DMS114 treated with DMSO at 0.1 percent for 48 hours (cell line): ENCODE results near the gene ZNF418.
"Not testable (repeated sequence)": the region's sequence is repeated elsewhere in the genome, so short reads cannot be mapped to it uniquely, and the experiment has no call there.

Experiments used
- DNase-seq: peaks from one replicate; lab custom pipeline; 2025; ENCODE audit not compliant: unreplicated experiment; lab: John Stamatoyannopoulos, UW

The ZNF418 gene

GRCh38 chr19:57890706-57891105, 44.5 kb downstream of the ZNF418 start:
- not testable (repeated sequence) for DNase-seq

DNA sequence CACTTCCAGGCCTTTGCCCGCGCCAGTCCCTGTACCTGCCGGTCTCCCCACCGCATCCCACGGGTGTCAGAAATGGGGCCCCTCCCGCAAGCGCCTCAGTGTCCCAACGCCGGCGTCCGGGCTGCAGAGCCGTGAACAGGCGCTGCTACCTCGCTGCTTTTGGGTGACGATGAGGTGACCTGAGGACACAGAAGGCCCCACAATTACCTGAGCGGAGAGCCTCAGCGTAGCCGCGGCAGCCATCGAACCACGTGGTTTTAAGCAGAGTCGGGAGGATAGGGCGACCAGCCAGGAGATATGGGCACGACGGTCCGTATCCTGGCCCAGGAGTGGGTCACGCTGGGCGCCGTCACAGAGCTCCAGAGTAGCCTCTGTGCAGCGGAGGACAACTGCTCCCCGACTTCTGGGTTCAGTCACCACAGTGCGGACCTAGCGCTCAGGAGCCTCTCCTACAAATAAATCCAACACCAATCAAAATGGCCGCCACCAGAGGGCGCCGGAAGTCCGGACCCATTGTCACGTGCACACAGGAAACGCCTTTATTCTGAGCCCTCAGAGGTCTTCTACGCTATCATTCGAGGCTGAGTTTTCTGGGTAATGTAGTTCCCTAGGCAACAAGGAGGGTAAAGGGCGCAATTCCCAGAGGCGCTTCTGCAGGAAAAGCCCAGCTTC, 46.5 kb downstream of the ZNF418 start, which contains the start of gene ZNF814:
Gene ZNF814, minus strand, starts transcription at position 478 of the 672 bp plus-strand sequence. Its CDS starts 235 bp downstream, at position 243.
- no peak for DNase-seq

GRCh38 chr19:57888107-57888559, 47.1 kb downstream of the ZNF418 start:
- no peak for DNase-seq

DNA sequence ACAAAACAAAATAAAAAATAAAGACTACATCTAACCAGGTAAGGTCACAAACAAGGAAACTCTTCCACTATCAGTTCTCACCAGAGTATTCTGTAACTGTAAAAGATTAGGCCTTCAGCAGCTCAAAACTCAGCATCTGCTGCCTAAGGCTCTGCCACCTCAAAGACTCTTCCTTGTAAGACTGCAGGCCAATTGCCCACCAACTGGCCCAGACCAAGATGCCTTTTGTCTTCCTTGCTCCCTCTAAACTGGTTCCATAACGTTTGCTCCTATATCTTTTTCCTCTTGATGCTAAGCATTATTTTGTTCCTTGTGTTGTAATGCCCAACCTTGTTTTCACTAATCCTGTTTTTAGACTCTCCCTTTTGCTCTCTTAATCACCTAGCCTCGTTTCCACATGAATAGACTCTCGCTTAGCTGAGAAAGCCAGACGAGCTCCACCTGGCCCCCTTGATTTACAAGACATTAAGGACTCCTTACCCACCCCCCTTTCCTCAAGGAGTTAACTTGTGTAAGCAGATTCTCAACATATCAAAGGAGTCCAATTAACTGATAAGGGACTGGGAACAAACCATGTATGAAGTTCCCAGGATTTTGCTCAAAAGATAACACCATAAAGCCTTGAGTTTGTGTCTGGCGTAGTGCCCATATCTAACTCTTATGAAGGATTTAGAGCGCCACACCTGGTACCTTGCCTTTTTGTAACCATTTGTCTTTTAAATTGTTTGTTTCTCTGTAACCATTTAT, 47.8 kb downstream of the ZNF418 start:
- no peak for DNase-seq

DNA sequence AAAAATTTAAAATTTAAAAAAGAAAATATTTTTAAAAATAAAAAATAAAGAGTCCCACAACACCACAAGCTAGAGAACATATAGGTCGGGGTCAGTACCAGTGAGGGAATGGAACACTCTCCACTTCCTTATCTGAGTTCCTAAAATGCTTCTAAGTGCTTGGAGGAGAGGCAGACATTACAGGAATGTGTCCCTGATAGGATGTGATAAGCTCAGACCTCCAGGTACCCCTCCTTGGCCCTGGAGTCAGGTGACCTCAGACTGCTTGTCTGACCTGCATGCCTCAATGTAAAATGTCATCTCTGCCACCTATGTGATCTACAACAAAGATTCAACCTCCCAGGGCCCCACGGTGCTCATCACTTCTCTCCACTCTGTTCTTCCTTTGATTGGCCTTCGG, 49.2 kb downstream of the ZNF418 start:
- no peak for DNase-seq

DNA sequence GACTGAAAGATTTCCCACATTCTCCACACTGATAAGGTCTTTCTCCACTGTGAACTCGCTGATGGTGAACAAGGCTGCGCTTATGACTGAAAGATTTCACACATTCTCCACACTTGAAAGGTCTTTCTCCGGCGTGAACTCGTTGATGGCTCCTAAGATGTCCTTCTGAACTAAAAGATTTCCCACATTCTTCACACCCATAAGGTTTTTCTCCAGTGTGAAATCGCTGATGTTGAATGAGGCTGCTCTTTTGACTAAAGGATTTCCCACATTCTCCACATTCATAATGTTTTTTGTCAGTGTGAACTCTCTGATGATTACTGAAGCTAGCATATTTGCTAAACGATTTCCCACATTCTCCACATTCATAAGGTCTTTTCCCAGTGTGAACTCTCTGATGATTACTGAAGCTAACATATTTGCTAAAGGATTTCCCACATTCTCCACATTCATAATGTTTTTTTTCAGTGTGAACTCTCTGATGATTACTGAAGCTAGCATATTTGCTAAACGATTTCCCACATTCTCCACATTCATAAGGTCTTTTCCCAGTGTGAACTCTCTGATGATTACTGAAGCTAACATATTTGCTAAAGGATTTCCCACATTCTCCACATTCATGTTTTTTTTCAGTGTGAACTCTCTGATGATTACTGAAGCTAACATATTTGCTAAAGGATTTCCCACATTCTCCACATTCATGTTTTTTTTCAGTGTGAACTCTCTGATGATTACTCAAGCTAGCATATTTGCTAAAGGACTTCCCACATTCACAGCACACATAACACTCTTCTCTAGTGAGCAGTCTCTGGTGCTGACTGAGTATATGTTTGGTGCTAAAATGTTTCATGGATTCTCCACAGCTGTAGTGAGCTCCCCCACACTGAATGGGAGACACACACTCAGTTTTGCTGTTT, 61.1 kb downstream of the ZNF418 start:
- DNase-seq: not testable (repeated sequence)

DNA sequence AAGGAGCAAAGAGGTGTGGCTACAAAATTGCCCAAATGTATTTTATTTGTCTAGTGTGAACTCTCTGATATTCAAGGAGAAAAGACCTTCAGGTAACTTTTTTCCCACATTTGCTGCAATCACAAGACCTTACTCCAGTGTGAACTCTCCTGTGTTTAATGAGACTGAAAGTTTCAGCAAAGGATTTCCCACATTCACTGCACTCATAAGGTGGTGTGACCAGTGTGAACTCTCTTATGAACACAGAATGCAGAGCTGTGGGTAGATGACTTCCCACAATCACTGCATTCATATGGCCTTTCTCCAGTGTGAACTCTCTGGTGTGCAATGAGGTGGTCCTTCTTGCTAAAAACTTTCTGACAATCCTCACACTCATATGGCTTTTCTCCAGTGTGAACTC, 62.8 kb downstream of the ZNF418 start:
- DNase-seq: no peak
